HepG2 (cell line): ENCODE data around the gene PARP2. TPM values are rescaled to one million over a fixed set of nuclear protein-coding genes. Genes with fewer than 3 reads are reported as not detected.
A peak's percentile ranks its signal among the peaks of the same experiment; 100 is the strongest.

Experiments used
- ATAC-seq: fragments of 200-7000 bp; cut with Tn5 transposase; 3 replicates; pipeline ENCODE4 v1.9.1; 2020; ENCODE audit warnings: mild to moderate bottlenecking, moderate library complexity
- BruUV-seq: library from RNA; stranded (reverse); fragments of 400-500 nt; replicated peaks from 2 replicates; lab custom pipeline; 2021; lab: Mats Ljungman, UMichigan
- CTCF ChIA-PET: fragments of 300-600 bp; formaldehyde crosslinking; extraction: SDS; loops from one replicate; lab custom pipeline; 2021; ENCODE audit warnings: low total read pairs, inconsistent platforms, low intra/inter-chr PET ratio; lab: Yijun Ruan, JAX
- POLR2A ChIA-PET: fragments of 350-600 bp; sonication (Branson Sonifier 250); formaldehyde crosslinking; loops from one replicate; lab custom pipeline; 2020; ENCODE audit warnings: antibody characterized with exemption, inconsistent platforms; lab: Yijun Ruan, JAX
- DNase-seq: peaks from one replicate; pipeline ENCODE4 v3.0.0-alpha.2; 2015; ENCODE audit warnings: low spot score
- FAIRE-seq: peaks from 3 replicates; lab custom pipeline; 2011; peaks lifted over from hg19 to GRCh38; lab: Jason Lieb, UNC
- H2AFZ ChIP-seq: one replicate; pipeline ENCODE4 v1.6.1; 2011; ENCODE audit warnings: low read length, inconsistent platforms
- H3K27ac ChIP-seq: fragments of 300-600 bp; 3 replicates; pipeline ENCODE4 v1.8.0; 2011; ENCODE audit warnings: mixed run types, mild to moderate bottlenecking, mixed read lengths, low read length, inconsistent platforms; ENCODE audit not compliant: insufficient read depth; ENCODE audit errors: extremely low read length
- H3K27me3 ChIP-seq, 2 experiments: fragments of 200-600 bp in 1 of 2; 2 replicates in 1 of 2; 3 replicates in 1 of 2; pipeline versions ENCODE4 v1.6.0 to v1.8.0; 2011; ENCODE audit warnings: low read length in 2 of 2, mild to moderate bottlenecking in 2 of 2, moderate library complexity in 2 of 2, inconsistent platforms in 1 of 2; ENCODE audit not compliant: insufficient read depth in 2 of 2, control insufficient read depth in 1 of 2
- H3K36me3 ChIP-seq, 2 experiments: fragments of 200-600 bp in 1 of 2; replicated peaks in 1 of 2; 2 replicates in 1 of 2; 3 replicates in 1 of 2; pipeline versions ENCODE4 v1.5.1 to v1.8.0; 2011; ENCODE audit warnings: low read length in 2 of 2, inconsistent platforms in 1 of 2; ENCODE audit not compliant: insufficient read depth in 2 of 2, control insufficient read depth in 1 of 2
- H3K4me1 ChIP-seq: 2 replicates; pipeline ENCODE4 v1.5.1; 2012; ENCODE audit warnings: low read length, inconsistent platforms; ENCODE audit not compliant: insufficient read depth
- H3K4me2 ChIP-seq: 2 replicates; pipeline ENCODE4 v1.6.0; 2011; ENCODE audit warnings: low read depth, low read length, inconsistent platforms
- H3K4me3 ChIP-seq, 3 experiments: fragments of 200-600 bp in 1 of 3; sonication (generic), shearing (Covaris generic) in 1 of 3; replicated peaks in 1 of 3; 2 replicates each; pipeline ENCODE4 v1.5.1; 2011 to 2016; ENCODE audit warnings: low read length in 3 of 3, inconsistent platforms in 2 of 3, low read depth in 2 of 3, mild to moderate bottlenecking in 2 of 3, control low read depth in 1 of 3, mixed read lengths in 1 of 3; ENCODE audit not compliant: insufficient read depth in 1 of 3
- H3K79me2 ChIP-seq: one replicate; pipeline ENCODE4 v1.6.1; 2011; ENCODE audit warnings: low read length, inconsistent platforms; ENCODE audit not compliant: insufficient read depth
- H3K9ac ChIP-seq: 2 replicates; pipeline ENCODE4 v1.6.0; 2011; ENCODE audit warnings: mild to moderate bottlenecking, low read depth, low read length, inconsistent platforms; ENCODE audit not compliant: insufficient read depth
- H3K9me3 ChIP-seq: 2 replicates; pipeline ENCODE4 v1.5.1; 2012; ENCODE audit warnings: mild to moderate bottlenecking, low read length
- H4K20me1 ChIP-seq: 2 replicates; pipeline ENCODE4 v1.6.0; 2011; ENCODE audit warnings: inconsistent platforms, mild to moderate bottlenecking, low read length, moderate library complexity; ENCODE audit not compliant: insufficient read depth
- ATAD3A ChIP-seq: sonication (generic); formaldehyde crosslinking; IDR thresholded peaks from 2 replicates; pipeline ENCODE4 v1.4.0; 2020; ENCODE audit warnings: missing genetic modification reagents
- ATF1 ChIP-seq: IDR thresholded peaks from 2 replicates; pipeline ENCODE4 v1.6.1; 2016; ENCODE audit warnings: mild to moderate bottlenecking, control low read depth
- ATF7 ChIP-seq, 2 experiments: fragments of 450-650 bp in 1 of 2; sonication (generic) in 1 of 2; formaldehyde crosslinking in 1 of 2; IDR thresholded peaks; 2 replicates each; pipeline versions ENCODE4 v1.4.0 to v1.6.1; 2016 to 2020; ENCODE audit warnings: antibody characterized with exemption in 1 of 2, mild to moderate bottlenecking in 1 of 2, missing genetic modification reagents in 1 of 2
- E2F1 ChIP-seq: sonication (generic); formaldehyde crosslinking; IDR thresholded peaks from 2 replicates; pipeline ENCODE4 v1.5.0; 2020; ENCODE audit warnings: missing genetic modification reagents
- FOXA3 ChIP-seq: IDR thresholded peaks from 2 replicates; pipeline ENCODE4 v1.6.1; 2016; ENCODE audit warnings: missing genetic modification reagents, missing compliant biosample characterization
- KDM3A ChIP-seq: IDR thresholded peaks from 2 replicates; pipeline ENCODE4 v1.6.1; 2018; ENCODE audit warnings: low read depth, missing compliant biosample characterization
- KDM5A ChIP-seq: fragments of 200-600 bp; sonication (generic); IDR thresholded peaks from 2 replicates; pipeline ENCODE4 v1.7.0; 2018; ENCODE audit warnings: antibody characterized with exemption, mild to moderate bottlenecking, low read length, borderline replicate concordance
- KLF16 ChIP-seq, 2 experiments: sonication (generic) in 1 of 2; formaldehyde crosslinking in 1 of 2; IDR thresholded peaks; 2 replicates each; pipeline versions ENCODE4 v1.6.1 to v1.8.0; 2016 to 2023; ENCODE audit warnings: missing genetic modification reagents in 2 of 2, missing compliant biosample characterization in 1 of 2
- MIXL1 ChIP-seq: IDR thresholded peaks from 2 replicates; pipeline ENCODE4 v1.6.1; 2016
- POGZ ChIP-seq: sonication (generic); formaldehyde crosslinking; IDR thresholded peaks from 2 replicates; pipeline ENCODE4 v1.4.0; 2020; ENCODE audit warnings: mild to moderate bottlenecking, missing genetic modification reagents
- SATB2 ChIP-seq: sonication (generic); formaldehyde crosslinking; IDR thresholded peaks from 2 replicates; pipeline ENCODE4 v1.5.0; 2020; ENCODE audit warnings: missing genetic modification reagents
- TOE1 ChIP-seq: sonication (generic); formaldehyde crosslinking; IDR thresholded peaks from 2 replicates; pipeline ENCODE4 v1.4.0; 2020; ENCODE audit warnings: mild to moderate bottlenecking, missing genetic modification reagents
- WIZ ChIP-seq: sonication (generic); formaldehyde crosslinking; IDR thresholded peaks from 2 replicates; pipeline ENCODE4 v1.5.1; 2020; ENCODE audit warnings: mild to moderate bottlenecking, missing genetic modification reagents
- WGBS: methylation state at CpG from one replicate; pipeline ENCODE4 v1.1.6; 2017; ENCODE audit warnings: low lambda C conversion rate; 5-methylcytosine and 5-hydroxymethylcytosine counted together
- in situ Hi-C: cut with HindIII; loops from 2 replicates; pipeline ENCODE4 v1.10.0; 2017; ENCODE audit warnings: low pct_unique_long_range_greater_than_20kb; ENCODE audit not compliant: extremely low pct_ligation_motif_present
- intact Hi-C: fragments of 100-400 bp; cut with micrococcal nuclease; formaldehyde crosslinking; loops from one replicate; pipeline ENCODE4 v1.10.0; 2022; ENCODE audit not compliant: unreplicated experiment
- polyA plus RNA-seq, 8 experiments: library from polyadenylated mRNA; depleted of rRNA in 3 of 8; stranded (reverse) in 7 of 8; unstranded in 1 of 8; fragments of >200 nt; fragmentation: Illumina TruSeq in 4 of 8; extraction: Trizol in 4 of 8; gene quantifications; 2 replicates each; pipeline versions ENCODE4 v1.2.1 to v1.2.3, GENCODE V29; 2011 to 2016; ENCODE audit warnings: low read depth in 4 of 8, missing spikeins in 1 of 8, mixed read lengths in 1 of 8; ENCODE audit not compliant: insufficient read depth in 1 of 8
- total RNA-seq, 5 experiments: library from RNA; depleted of rRNA; stranded (reverse); fragments of >200 nt; fragmentation: Illumina TruSeq; extraction: Trizol; gene quantifications; 2 replicates each; pipeline ENCODE4 v1.2.3, GENCODE V29; 2016; ENCODE audit warnings: low read depth in 1 of 5
- TF ChIP-seq, protein P1 (sequence below): IDR thresholded peaks from 2 replicates; pipeline ENCODE4 v1.6.1; 2016; ENCODE audit warnings: low read depth
- TF ChIP-seq, protein P2 (sequence below): sonication (generic); formaldehyde crosslinking; IDR thresholded peaks from 2 replicates; pipeline ENCODE4 v1.4.0; 2020; ENCODE audit warnings: mild to moderate bottlenecking, missing genetic modification reagents

The PARP2 gene
- total and polyA plus RNA-seq, 2 of the 13 experiments (the other 11 are each of a cell fraction or from before 2014, with no cell fraction given), result 37.3 to 38.4 TPM

GRCh38 chr14:20327005-20327869 lies 16.2 kb upstream of the PARP2 start:
- Histone ChIP-seq H3K9ac (peak overlapping the region; percentile 15; the same call in 1 of the 2 replicates), H3K4me1 (peaks cover 49% of the 10 kb centered on the region), H3K4me3 (no peak overlapping the region), H2AFZ (no peak overlapping the region), H3K9me3 (no peaks in the 10 kb centered on the region), H3K36me3 (peaks cover 12 to 53% of the 10 kb centered on the region in 2 experiments), H3K79me2 (peaks cover 66% of the 10 kb centered on the region), H3K4me2 (peak overlapping the region; percentile 30; the same call in 1 of the 2 replicates), H3K27ac (peak overlapping the region; percentile 4), H3K27me3 (no peaks in the 10 kb centered on the region), H4K20me1 (peaks cover 37% of the 10 kb centered on the region)
- peak; percentile 79 for DNase-seq
- no TSS peak for BruUV-seq
- ChIA-PET CTCF (interaction anchor here (0.8 to 3.0 kb wide), 5 partner anchors 22 to 283 kb away, joined by 4 to 26 read pairs (median 4); partner anchors contain the start of gene TTC5), POLR2A (interaction anchor here (0.8 to 9.8 kb wide), 5 partner anchors 15 to 279 kb away, joined by 3 to 139 read pairs (median 9); partner anchors contain the start of genes APEX1, PARP2 and PIP4P1)
- peak; percentile 70 for FAIRE-seq
- intact Hi-C loops (loop anchor here (1.0 to 5.0 kb wide), 5 partner anchors 16 to 279 kb away; partner anchors contain the start of genes PARP2 and TEP1), in situ Hi-C loops (loop anchor here (5.0 to 25.0 kb wide), 4 partner anchors 135 to 660 kb away; partner anchors contain the start of genes ANG, APEX1, METTL17 and OSGEP)
- ATAC-seq, result peak; percentile 54; the same call in 2 of the 3 replicates
- 42% methylated on average over 8 of the region's 8 CpGs for WGBS
- TF ChIP-seq MIXL1, result peak; percentile 62
- no peak for TF ChIP-seq ATF7 (IDR thresholded peaks at IDR 0.05)
- no peak for TF ChIP-seq ATF7 (CRISPR knock-in tag; IDR thresholded peaks at IDR 0.05)
- TF ChIP-seq SATB2, result 0 out of 2 replicates have a peak, but pooled peaks have one; percentile 30
- peak in 1 of 2 experiments; percentile 38; a peak in 1 of 4 replicates for TF ChIP-seq KLF16 (CRISPR knock-in tag; IDR thresholded peaks at IDR 0.05)
- 0 out of 2 replicates have a peak, but pooled peaks have one; percentile 28 for TF ChIP-seq ATF1 (CRISPR knock-in tag)
- TF ChIP-seq TOE1, result no peak
- TF ChIP-seq FOXA3 (CRISPR knock-in tag), result 0 out of 2 replicates have a peak, but pooled peaks have one; percentile 6
- TF ChIP-seq E2F1 (CRISPR knock-in tag), result 0 out of 2 replicates have a peak, but pooled peaks have one; percentile 27
- no peak for TF ChIP-seq ATAD3A
- TF ChIP-seq, protein P1, sequence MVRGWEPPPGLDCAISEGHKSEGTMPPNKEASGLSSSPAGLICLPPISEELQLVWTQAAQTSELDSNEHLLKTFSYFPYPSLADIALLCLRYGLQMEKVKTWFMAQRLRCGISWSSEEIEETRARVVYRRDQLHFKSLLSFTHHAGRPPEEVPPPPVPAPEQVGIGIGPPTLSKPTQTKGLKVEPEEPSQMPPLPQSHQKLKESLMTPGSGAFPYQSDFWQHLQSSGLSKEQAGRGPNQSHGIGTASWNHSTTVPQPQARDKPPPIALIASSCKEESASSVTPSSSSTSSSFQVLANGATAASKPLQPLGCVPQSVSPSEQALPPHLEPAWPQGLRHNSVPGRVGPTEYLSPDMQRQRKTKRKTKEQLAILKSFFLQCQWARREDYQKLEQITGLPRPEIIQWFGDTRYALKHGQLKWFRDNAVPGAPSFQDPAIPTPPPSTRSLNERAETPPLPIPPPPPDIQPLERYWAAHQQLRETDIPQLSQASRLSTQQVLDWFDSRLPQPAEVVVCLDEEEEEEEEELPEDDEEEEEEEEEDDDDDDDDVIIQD (CRISPR knock-in tag), result peak; percentile 24; the same call in 1 of the 2 replicates
- no peak for TF ChIP-seq POGZ (CRISPR knock-in tag)
- TF ChIP-seq KDM5A, result peak; percentile 85
- peak; percentile 65; the same call in 1 of the 2 replicates for TF ChIP-seq KDM3A (CRISPR knock-in tag)
- TF ChIP-seq, protein P2, sequence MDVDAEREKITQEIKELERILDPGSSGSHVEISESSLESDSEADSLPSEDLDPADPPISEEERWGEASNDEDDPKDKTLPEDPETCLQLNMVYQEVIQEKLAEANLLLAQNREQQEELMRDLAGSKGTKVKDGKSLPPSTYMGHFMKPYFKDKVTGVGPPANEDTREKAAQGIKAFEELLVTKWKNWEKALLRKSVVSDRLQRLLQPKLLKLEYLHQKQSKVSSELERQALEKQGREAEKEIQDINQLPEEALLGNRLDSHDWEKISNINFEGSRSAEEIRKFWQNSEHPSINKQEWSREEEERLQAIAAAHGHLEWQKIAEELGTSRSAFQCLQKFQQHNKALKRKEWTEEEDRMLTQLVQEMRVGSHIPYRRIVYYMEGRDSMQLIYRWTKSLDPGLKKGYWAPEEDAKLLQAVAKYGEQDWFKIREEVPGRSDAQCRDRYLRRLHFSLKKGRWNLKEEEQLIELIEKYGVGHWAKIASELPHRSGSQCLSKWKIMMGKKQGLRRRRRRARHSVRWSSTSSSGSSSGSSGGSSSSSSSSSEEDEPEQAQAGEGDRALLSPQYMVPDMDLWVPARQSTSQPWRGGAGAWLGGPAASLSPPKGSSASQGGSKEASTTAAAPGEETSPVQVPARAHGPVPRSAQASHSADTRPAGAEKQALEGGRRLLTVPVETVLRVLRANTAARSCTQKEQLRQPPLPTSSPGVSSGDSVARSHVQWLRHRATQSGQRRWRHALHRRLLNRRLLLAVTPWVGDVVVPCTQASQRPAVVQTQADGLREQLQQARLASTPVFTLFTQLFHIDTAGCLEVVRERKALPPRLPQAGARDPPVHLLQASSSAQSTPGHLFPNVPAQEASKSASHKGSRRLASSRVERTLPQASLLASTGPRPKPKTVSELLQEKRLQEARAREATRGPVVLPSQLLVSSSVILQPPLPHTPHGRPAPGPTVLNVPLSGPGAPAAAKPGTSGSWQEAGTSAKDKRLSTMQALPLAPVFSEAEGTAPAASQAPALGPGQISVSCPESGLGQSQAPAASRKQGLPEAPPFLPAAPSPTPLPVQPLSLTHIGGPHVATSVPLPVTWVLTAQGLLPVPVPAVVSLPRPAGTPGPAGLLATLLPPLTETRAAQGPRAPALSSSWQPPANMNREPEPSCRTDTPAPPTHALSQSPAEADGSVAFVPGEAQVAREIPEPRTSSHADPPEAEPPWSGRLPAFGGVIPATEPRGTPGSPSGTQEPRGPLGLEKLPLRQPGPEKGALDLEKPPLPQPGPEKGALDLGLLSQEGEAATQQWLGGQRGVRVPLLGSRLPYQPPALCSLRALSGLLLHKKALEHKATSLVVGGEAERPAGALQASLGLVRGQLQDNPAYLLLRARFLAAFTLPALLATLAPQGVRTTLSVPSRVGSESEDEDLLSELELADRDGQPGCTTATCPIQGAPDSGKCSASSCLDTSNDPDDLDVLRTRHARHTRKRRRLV, result 0 out of 2 replicates have a peak, but pooled peaks have one; percentile 43
- no peak for TF ChIP-seq WIZ (CRISPR knock-in tag)
